Esophagus squamous epithelium (tissue), 5 donors: ENCODE measurements around the gene CYP2W1. TPM values are rescaled to one million over a fixed set of nuclear protein-coding genes. Genes with fewer than 3 reads are reported as not detected.

Experiments
- DNase-seq: peaks from one replicate; lab custom pipeline; 2025; lab: John Stamatoyannopoulos, UW
- H3K27ac ChIP-seq, 4 donors: fragments of 200-600 bp; sonication (generic); one replicate each; pipeline ENCODE4 v1.5.1; 2016 to 2019; ENCODE audit warnings: mild to moderate bottlenecking in 1 of 4
- H3K27me3 ChIP-seq, 4 donors: fragments of 200-600 bp; sonication (generic); 1 replicate in 3 of 4; 2 replicates in 1 of 4; pipeline versions ENCODE4 v1.5.1 to v1.6.0; 2017 to 2021; ENCODE audit warnings: antibody characterized with exemption in 1 of 4
- H3K36me3 ChIP-seq, 3 donors: fragments of 200-600 bp; sonication (generic); one replicate each; pipeline ENCODE4 v1.5.1; 2016 to 2019
- H3K4me1 ChIP-seq, 3 donors: fragments of 200-600 bp; sonication (generic); one replicate each; pipeline ENCODE4 v1.5.1; 2017 to 2019
- H3K4me3 ChIP-seq, 4 donors: fragments of 200-600 bp; sonication (generic); 1 replicate in 3 of 4; 2 replicates in 1 of 4; pipeline ENCODE4 v1.5.1; 2016 to 2019; ENCODE audit warnings: mild to moderate bottlenecking in 2 of 4, moderate library complexity in 1 of 4
- H3K9me3 ChIP-seq, 3 donors: fragments of 200-600 bp; sonication (generic); one replicate each; pipeline ENCODE4 v1.5.1; 2016 to 2019
- CTCF ChIP-seq, 6 experiments: fragments of 450-650 bp in 4 of 6; fragments of 200-600 bp in 2 of 6; sonication (generic) in 2 of 6; IDR thresholded peaks; one replicate each; pipeline ENCODE4 v1.5.1; 2016 to 2019; ENCODE audit warnings: antibody characterized with exemption in 6 of 6, mild to moderate bottlenecking in 4 of 6, moderate library complexity in 4 of 6
- POLR2A ChIP-seq, 4 donors: fragments of 450-650 bp; IDR thresholded peaks; one replicate each; pipeline ENCODE4 v1.6.1; 2017; ENCODE audit warnings: antibody characterized with exemption in 4 of 4, mild to moderate bottlenecking in 4 of 4, moderate library complexity in 3 of 4
- WGBS, 2 donors: methylation state at CpG; one replicate each; pipeline ENCODE4 v1.1.5; 2018; 5-methylcytosine and 5-hydroxymethylcytosine counted together
- intact Hi-C: fragments of 100-400 bp; cut with DNase I; formaldehyde crosslinking; loops from one replicate; pipeline ENCODE4 v1.15.0; 2022
- total RNA-seq, 4 donors: library from RNA; depleted of rRNA; stranded (reverse); fragments of >200 nt; gene quantifications; one replicate each; pipeline ENCODE4 v1.1.0, GENCODE V29; 2016
- donor health status: DM: yes; HTN: yes; CAD: no.

Gene CYP2W1
- total RNA-seq, 4 donors from 2014 or later, result 0.76 TPM; not detected in 3

DNA sequence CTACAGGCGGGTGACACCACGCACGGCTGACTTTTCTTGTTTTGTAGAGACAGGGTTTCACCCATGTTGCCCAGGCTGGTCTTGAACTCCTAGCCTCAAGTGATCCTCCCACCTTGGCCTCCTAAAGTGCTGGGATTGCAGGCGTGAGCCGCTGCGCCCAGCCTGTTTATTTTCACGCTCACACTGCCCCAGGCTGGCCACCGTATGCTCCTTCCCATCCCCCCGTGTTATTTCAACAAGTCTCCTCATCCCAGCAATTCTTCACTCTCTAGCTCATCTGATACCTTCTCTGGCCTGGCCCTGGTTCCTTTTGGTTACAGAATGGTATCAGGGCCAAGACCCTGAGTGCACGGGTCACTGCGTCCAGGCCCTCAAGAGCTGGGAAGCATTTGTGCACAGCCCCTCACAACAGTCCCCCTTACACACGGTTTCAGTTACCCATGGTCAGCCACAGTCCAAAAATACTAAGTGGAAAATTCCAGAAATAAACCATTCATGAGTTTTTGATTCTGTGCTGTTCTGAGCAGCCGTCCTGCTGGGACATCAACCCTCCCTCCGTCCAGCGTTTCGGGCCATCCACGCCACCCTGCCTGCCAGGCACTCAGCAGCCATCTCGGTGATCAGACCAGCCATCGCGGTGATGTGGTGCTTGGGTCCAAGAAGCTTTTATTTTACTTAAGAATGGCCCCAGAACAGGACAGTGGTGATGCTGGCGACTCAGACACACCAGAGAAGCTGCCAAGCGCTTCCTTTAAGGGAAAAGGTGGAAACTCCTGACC lies 16.5 kb upstream of the CYP2W1 start:
- intact Hi-C loops, result no loop called here
- Histone ChIP-seq H3K27me3 (peaks cover 0 to 7% (median 0%) of the 10 kb centered on the region in 4 donors), H3K36me3 (peaks cover 22 to 50% (median 26%) of the 10 kb centered on the region in 3 donors), H3K4me1 (peaks cover 6 to 40% (median 25%) of the 10 kb centered on the region in 3 donors), H3K4me3 (no peak overlapping the region), H3K9me3 (no peaks in the 10 kb centered on the region), H3K27ac (no peak overlapping the region)
- no peak for TF ChIP-seq CTCF (IDR thresholded peaks at IDR 0.05)
- no peak for TF ChIP-seq POLR2A (IDR thresholded peaks at IDR 0.05)
- DNase-seq, result no peak
- 71 to 81% methylated on average over 18 to 19 of the region's 22 CpGs for WGBS, 2 donors

DNA sequence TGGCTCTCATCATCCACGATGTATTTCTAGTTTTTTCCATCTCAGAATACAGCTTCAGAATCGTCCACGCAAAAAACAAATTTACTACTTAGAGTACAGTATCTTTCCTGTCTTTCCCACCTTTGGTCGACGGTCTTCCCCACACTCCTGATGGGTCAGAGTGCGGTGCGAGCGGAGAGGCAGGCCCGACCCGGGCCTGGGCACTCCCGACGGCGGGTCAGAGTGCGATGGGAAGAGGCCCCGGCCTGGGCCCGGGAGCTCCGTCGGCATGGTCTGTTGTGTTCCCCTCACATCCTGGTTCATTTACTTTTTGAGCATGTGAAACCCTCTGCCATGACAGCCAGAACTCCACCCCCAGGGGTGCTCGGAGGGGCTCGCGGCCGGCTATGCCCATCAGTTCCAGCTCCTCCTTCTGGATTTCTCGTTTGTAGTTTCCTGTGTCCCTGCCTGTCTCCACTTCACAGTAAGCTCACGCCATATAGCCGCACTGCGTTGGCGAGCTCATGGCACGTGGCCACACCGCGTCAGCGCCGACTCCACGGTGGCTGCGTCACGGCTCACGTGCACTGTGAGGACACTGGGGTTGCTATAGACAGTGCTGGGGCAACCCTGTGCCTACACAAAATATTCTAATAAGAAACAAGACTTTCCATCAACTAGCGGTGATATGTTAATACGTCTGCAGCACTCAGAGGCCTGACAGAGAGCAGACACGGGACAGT lies 15.5 kb upstream of the CYP2W1 start:
- no peak overlapping the region for H3K27ac ChIP-seq
- peaks cover 6 to 51% (median 25%) of the 10 kb centered on the region in 3 donors for H3K4me1 ChIP-seq
- TF ChIP-seq POLR2A (IDR thresholded peaks at IDR 0.05), result no peak
- TF ChIP-seq CTCF (IDR thresholded peaks at IDR 0.05), result no peak
- intact Hi-C loops, result no loop called here
- H3K27me3 ChIP-seq, result peaks cover 0 to 1% (median 0%) of the 10 kb centered on the region in 4 donors
- no peak overlapping the region for H3K4me3 ChIP-seq
- DNase-seq, result no peak
- H3K9me3 ChIP-seq, result no peaks in the 10 kb centered on the region
- peaks cover 27 to 61% (median 36%) of the 10 kb centered on the region in 3 donors for H3K36me3 ChIP-seq
- WGBS, 2 donors, result 89 to 94% methylated on average over 18 to 21 of the region's 39 CpGs

DNA sequence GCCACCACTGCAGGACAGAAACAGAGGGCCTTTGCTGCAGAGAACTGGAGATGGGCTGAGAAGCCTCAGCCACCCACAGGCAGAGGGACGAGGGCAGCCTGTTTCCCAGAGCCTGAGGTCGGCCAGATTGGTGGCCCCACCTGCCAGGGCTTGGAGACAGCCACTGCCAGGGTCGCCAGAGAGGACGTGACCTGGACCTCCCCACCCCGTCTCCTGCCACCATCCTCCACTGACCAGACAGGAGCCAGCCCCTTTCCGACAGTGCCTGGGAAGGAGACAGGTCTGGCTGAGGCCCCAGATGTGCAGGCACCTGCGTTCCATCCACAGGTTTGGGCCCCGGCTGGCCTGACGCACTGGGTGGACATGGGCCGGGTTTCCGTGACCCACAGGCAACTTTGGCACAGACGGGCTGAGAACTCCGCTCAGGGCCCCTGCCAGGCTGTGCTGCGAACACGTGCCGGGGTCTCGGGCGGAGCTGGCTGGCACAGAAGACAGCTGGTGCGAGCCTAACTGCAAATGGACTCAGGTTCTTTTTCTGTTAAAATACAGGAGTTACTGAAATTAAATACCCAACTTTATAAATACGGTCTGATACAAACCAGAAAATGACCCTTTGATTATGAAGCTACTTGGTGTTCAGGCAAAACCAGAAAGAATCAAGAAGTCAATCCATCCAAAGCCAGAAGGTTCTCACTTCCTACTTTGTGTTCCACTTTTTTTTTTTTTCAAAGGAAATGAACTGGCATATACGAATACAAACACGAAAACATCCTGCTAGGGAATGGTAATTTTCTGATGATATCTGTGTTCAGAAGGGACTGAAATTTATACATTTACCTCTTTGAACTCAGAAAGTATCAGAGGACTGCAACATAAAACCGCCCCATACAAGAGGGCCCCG lies 14.5 kb upstream of the CYP2W1 start:
- Histone ChIP-seq H3K4me3 (no peak overlapping the region), H3K27ac (no peak overlapping the region), H3K9me3 (no peaks in the 10 kb centered on the region), H3K36me3 (peaks cover 27 to 70% (median 36%) of the 10 kb centered on the region in 3 donors), H3K27me3 (no peaks in the 10 kb centered on the region), H3K4me1 (peaks cover 7 to 51% (median 29%) of the 10 kb centered on the region in 3 donors)
- no peak for TF ChIP-seq CTCF (IDR thresholded peaks at IDR 0.05)
- no peak for TF ChIP-seq POLR2A (IDR thresholded peaks at IDR 0.05)
- 81 to 91% methylated on average over 8 to 15 of the region's 24 CpGs for WGBS, 2 donors
- intact Hi-C loops, result no loop called here
- DNase-seq, result no peak

DNA sequence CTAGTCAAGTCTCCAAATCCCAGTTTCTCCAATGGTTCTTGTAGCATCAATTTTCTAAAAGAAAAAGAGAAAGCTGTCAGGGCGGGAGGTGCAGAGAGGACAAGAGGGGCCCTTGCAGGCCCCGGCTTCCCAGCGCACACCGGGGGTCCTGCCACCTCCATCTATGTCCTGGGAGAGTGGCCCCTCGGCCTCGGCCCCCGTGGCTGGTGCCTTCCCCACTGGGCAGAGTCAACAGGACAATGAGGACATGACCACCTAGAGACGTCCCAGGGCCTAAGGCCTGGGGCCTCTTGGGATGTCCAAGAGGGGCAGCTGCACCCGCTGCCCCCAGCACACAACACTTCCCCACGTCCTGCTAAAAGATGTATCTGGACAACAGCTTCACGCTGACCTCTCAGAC lies 13.6 kb upstream of the CYP2W1 start:
- H3K4me1 ChIP-seq, result peaks cover 14 to 51% (median 29%) of the 10 kb centered on the region in 3 donors
- intact Hi-C loops, result no loop called here
- DNase-seq, result no peak
- H3K4me3 ChIP-seq, result no peak overlapping the region
- no peak overlapping the region for H3K27ac ChIP-seq
- H3K36me3 ChIP-seq, result peaks cover 27 to 73% (median 36%) of the 10 kb centered on the region in 3 donors
- H3K27me3 ChIP-seq, result no peaks in the 10 kb centered on the region
- TF ChIP-seq POLR2A (IDR thresholded peaks at IDR 0.05) (no peak), CTCF (IDR thresholded peaks at IDR 0.05) (no peak)
- no peaks in the 10 kb centered on the region for H3K9me3 ChIP-seq
- 85 to 92% methylated on average over 2 to 5 of the region's 11 CpGs for WGBS, 2 donors
